ENCODE results near the gene PCED1B.
"Not testable (repeated sequence)": the region's sequence is repeated elsewhere in the genome, so short reads cannot be mapped to it uniquely, and the experiment has no call there.

Gene PCED1B, protein sequence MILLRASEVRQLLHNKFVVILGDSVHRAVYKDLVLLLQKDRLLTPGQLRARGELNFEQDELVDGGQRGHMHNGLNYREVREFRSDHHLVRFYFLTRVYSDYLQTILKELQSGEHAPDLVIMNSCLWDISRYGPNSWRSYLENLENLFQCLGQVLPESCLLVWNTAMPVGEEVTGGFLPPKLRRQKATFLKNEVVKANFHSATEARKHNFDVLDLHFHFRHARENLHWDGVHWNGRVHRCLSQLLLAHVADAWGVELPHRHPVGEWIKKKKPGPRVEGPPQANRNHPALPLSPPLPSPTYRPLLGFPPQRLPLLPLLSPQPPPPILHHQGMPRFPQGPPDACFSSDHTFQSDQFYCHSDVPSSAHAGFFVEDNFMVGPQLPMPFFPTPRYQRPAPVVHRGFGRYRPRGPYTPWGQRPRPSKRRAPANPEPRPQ

DNA sequence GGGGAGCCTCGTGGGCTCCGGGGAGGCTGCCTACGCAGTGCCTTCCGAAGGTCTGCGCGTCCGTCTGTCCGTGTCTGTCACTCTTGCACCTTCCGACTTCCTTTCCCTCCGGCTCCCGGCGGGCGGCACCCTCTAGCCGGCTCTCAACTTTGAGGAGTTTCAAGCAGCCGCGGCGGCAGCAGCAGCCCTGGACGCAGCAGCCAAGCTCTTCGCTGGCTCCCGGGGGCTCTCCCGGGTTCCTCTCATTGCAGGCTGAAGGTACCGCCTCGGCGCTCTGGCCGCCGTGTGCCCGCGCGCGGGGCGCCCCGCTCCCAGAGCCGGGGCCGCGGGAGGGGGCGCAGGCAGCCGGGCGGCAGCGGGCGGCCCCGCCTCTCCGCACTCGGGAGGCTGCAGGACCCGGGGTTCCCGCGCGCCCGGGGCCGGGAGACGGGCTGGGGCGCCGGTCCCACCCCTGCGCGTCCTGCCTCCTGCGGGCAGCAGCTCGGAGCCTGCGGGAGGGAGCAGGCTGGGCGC, at the start of gene PCED1B, which contains the start of gene AMIGO2:
Gene PCED1B (plus strand): TSS at position 154 of the 513 bp plus-strand sequence. CDS start 155,443 bp downstream, outside the sequence.
Gene AMIGO2 (minus strand): TSS at position 492 of the 513 bp plus-strand sequence. CDS start 957 bp downstream, outside the sequence.
- DNase-seq, result peak; percentile 64

DNA sequence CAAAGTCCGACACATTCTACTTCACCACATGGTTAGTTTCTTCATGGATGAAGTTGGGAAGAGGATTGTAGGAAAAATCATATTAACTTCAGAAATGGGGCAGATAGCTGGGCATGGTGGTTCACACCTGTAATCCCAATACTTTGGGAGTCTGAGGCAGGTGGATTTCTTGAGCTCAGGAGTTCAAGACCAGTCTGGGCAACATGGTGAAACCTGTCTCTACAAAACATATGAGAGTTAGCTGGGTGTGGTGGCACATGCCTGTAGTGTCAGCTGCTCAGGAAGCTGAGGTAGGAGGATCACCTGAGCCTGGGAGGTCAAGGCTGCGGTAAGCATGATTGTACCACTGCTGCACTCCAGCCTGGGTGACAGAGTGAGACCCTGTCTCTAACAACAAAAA, 49.5 kb upstream of the PCED1B start:
- no peak for DNase-seq

DNA sequence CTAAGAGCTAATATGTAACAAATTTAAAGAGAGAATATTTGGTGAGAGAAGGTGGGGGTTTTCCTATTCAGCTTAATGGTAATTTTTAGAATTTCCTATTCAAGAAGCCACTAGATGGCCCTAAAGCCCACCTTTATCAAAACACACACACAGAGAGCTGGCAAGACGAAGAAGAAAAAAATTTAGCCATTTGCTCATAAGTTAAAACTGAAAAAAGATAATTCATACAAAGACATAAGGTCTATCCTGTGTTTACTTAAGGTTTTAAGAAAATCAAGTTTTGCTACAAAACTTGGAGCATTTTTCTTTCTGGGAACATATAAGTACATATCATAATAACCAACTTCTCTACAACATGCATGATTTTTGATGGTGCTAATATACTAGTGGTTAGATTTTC, 46.8 kb upstream of the PCED1B start:
- DNase-seq, result peak; percentile 70

DNA sequence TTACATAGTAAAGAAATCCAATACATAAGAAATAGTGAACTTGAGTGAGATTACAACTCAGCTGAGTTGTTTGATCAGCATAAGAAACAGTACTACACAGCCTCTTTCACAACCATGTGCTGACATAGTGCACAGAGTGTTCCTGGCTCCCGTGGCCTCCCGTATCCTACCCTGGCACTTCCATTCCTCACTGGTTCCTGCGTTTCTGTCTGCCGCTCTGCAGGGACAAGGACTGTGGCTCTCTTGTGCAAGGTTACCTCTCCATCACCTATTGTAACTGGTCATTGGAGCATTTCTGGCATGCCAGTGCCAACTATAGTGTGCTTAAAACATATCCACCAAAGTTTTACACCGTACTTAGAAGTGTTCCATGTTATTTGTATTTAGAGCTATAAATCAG, 46.3 kb upstream of the PCED1B start:
- DNase-seq, result no peak

DNA sequence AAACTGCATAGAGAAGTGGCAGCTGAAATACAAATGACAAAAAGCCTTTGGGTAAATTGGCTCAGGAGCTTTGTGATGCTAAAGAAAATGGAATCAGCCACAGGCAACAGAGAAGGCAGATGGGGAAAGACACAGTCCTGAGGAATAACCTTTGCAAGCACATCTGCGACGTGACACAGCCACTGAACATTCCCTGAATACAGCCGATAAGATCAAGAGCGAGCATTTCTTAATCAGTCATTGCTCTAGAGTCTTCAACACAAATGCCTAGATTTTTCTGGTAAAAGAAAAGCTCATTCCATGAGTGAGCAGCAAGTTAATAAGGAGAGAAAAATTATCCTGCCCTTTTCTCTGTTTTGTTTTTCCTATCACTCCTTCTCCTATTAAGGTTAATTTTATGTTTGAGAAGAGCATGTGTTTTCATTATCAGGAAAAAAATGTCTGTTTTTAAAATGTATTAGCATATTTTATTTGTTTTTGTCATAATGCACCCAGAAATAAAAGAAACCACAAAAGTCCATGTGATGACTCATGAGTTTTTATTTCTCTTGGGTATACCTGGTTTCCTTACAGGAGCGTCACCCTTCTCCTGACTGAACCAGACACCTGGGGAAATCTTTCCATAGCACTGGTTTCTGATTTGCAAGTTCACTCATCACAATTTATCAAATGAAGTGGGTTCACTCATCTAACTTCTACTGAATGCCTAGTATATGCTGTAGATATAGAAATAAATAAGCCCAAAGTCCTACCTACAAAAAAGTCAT, 45.4 kb upstream of the PCED1B start:
- no peak for DNase-seq

DNA sequence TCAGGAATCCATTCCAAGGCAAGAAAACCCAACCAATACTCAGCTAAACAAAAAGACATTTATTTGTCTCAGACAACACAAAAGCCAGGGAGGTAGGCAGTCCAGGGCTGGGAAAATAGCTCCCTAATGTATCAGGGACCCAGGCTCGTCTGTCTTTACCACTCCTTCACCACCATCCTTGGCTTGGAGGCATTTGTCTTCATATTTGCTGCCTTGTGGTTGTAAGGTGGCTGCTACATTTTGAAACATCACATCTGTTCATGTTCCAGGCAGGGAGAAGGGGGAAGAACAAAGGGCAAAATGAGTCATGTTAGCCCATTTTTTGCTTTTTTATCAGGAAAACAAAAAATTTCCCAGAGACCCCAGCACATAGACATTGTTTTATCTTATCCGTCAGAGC, 44.8 kb upstream of the PCED1B start:
- no peak for DNase-seq

DNA sequence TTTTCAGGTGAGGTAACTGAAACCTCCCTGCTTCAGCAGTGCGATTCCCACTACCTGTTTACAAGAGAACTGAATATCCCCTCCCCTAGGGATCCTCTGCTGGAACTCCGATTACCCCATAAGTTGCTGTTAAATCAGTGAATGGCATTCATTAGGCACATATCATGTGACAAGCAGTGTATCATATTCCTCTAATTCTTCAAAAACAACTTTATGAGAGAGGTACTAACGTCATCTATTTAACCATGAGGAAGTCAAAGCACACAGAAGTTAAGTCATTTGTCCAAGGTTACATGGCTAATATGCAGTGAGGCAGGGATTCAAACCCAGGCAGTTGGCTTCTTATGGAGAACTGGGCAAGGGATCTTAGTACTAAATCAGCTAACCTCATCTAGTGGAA, 43.9 kb upstream of the PCED1B start:
- no peak for DNase-seq

DNA sequence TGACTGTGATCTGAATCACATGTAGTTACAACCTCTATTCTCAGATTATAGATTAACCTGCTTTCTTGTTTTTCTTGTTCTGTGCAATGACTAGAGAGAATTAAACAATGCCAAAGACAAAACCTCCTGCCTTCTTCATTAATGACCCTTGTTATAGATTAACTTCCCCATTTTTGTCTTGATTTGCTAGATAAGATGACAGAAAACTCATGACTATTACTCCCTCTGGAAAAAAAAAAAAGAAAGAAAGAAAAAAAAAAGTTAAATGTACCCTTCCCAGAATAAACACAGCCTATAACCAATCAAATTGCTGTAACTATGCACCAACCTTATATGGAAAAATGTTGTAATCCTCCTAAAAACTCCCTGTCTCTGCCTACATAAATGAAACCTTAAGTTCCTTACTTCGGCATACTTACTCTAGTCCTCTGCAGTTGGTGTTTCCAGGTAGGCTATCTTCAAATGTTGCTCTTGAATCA, 41.1 kb upstream of the PCED1B start:
- DNase-seq, result no peak

DNA sequence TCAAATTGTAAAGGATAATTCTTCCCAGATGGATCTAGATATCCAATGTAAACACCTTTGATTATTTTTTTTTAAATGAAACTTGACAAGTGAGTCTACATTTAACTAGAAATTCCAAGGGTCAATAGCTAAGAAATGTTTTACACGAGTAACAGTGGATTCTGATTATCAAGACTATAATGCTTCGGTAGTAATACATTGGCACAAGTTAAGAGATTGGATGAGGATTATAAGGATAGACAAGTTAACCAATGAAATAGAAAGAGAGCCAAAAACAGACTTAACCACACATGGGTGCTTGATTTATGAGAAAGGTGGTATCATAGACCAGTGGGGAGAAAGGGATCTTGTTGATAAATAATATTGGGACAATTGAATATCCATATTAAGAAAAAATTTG, 40.3 kb upstream of the PCED1B start:
- DNase-seq, result no peak

DNA sequence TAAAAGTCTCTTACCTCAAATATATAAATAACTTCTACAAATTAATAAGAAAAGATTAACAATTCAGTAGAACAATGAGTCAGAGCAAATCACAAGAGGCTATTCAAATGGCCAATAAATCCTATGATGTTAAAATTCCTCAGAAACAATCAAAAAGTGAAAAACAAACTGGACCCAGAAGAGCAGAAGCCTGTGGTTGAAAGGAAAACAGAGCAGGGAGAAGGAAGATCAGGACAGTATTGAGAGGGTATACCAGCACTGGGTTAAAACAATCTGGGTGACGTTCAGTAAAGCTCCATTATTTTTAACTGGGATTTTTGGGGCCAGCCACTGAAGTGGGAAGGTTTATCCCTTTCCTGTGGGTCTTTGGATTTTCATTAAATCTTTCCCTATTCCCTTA, 39.7 kb upstream of the PCED1B start:
- DNase-seq, result no peak

DNA sequence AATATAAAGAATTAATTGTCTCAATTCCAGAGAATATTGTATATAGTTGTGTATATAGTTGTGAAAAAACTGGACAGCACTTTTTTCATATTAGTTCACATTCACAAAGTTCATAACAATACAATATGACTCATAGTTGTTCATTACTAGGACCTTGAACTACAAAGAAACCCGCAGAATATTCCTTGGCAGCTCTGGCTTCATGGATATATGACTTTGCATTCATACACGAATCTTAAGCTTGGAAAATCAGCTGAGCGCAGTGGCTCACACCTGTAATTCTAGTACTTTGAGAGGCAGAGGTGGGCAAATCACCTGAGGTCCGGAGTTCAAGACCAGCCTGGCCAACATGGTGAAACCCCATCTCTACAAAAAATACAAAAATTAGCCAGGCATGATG, 38.1 kb upstream of the PCED1B start:
- DNase-seq, result no peak

DNA sequence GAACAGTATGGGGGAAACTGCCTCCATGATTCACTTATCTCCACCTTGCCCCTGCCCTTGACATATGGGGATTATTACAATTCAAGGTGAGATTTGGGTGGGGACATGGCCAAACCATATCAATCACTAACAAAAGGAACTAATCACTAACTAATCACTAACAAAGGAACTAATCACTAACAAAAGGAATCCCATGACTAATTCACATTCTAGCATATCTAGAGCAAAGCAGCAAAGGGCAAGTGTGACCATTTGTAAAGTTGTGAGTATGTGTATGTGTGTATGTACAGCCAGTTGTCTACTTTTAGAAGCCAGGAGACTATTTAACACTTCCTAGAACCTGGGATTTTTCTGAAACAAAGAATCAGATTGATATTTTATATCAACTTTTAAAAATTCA, 30.9 kb upstream of the PCED1B start:
- DNase-seq, result no peak

DNA sequence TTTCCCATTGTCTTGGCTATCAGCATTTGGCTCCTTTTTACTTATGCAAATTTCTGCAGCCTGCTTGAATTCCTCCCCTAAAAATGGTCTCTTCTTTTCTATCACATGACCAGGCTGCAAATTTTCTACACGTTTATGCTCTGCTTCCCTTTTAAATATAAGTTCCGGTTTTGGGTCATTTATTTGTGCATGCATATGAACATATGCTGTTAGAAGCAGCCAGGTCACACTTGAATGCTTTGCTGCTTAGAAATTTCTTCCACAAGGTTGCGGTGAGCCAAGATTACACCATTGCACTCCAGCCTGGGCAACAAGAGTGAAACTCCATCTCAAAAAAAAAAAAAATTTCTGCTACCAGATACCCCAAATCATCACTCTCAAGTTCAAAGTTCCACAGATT, 28.1 kb upstream of the PCED1B start:
- not testable (repeated sequence) for DNase-seq

DNA sequence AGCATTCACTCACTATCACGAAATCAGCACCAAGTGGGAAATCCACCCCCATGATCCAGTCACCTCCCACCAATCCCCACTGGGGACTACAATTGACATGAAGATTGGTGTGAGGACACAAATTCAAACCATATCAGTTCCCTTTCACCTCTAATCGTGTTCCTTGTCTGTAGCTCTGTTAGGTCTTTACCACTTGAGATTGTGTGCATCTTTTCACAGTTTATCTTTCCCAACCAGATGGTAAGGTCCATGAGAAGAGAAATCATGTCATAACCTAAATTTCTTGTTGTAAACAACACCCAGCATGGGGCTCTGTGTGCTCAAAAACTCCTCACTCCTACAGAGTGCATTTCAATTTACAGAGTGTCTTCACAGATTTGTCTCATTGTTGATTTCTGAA, 27.1 kb upstream of the PCED1B start:
- DNase-seq, result no peak

DNA sequence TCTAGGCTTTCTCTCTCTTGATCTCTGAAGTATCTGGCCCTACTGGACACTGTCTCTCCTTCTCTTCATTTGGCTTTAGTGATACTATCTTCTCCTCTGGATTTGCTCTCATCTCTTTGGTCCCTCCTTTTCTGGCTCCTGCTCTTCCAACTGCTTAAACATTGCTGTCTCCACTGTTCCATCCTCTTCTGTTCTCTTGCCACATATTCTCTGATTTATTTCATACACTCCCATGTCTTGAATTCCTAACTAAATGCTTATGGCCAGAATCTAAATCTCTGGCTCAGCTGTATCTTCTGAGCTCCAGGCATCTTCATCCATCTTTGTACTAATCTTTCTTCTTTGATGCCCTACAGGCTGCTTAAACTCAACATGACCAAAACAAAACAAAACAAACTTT, 25.5 kb upstream of the PCED1B start:
- DNase-seq, result no peak

DNA sequence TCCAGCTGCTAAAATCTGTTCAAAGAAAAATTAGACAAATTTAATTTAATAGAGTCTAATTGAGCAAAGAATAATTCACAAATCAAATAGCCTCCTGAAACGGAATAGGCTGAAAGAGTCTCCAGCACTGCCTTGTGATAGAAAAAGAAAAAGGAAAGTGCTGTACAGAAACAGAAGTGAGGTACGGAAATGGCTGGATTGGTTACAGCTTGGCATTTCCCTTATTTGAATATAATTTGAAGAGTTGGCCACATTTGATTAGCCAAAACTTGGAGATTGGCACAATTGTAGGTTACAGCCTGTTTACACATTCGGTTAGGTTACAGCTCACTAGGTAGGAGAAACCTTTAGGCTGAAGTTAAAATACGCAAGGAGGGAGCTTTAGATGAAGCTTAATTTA, 24.8 kb upstream of the PCED1B start:
- DNase-seq, result no peak

DNA sequence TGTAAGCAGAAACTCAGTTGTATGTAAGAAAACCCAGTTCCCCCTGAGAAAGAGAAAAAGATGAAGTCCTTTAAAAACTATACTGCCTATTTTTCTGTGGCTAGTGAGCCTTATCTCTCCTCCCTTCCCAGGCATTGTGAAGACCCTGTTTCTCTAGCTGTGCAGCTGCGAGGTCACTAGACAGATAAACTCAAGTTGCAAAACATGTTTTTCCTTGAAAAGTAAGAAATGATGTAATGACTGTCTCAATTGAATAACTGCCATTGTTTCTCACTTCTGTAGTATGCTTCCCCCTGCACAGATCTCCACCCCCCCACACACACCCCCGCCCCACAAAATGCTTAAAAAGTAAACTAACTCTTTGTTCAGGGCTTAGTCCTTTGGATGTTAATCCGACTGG, 23.6 kb upstream of the PCED1B start:
- not testable (repeated sequence) for DNase-seq

DNA sequence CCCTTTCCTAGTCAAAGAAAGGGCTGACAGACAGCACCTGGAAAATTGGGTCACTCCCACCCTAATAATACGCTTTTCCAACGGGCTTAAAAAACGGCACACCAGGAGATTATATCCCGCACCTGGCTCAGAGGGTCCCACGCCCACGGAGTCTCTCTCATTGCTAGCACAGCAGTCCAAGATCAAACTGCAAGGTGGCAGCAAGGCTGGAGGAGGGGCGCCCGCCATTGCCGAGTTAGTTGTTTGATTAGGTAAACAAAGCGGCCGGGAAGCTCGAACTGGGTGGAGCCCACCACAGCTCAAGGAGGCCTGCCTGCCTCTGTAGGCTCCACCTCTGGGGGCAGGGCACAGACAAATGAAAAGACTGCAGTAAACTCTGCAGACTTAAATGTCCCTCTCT, 22.5 kb upstream of the PCED1B start:
- not testable (repeated sequence) for DNase-seq

DNA sequence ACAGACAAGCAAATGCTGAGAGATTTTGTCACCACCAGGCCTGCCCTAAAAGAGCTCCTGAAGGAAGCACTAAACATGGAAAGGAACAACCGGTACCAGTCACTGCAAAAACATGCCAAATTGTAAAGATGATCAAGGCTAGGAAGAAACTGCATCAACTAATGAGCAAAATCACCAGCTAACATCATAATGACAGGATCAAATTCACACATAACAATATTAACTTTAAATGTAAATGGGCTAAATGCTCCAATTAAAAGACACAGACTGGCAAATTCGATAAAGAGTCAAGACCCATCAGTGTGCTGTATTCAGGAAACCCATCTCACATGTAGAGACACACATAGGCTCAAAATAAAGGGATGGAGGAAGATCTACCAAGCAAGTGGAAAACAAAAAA, 20.8 kb upstream of the PCED1B start:
- not testable (repeated sequence) for DNase-seq

DNA sequence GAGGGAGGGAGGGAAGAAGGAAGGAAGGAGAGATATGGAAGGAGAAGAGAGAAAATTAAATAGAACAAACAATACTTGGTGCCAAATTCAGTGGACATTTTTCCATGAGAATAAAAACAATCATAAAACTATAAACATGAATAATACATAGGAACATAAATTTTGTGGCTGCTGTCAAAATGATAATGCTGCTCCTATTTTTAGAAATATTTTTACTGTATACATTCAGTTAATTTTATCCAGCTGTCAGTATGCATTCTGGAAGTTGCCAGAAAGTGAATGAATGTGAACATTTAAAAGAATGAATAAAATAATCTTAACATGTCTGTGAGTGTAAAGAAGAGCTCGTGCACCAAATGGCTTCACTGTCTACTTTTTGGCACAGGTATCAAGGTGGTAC, 13.9 kb upstream of the PCED1B start:
- no peak for DNase-seq

DNA sequence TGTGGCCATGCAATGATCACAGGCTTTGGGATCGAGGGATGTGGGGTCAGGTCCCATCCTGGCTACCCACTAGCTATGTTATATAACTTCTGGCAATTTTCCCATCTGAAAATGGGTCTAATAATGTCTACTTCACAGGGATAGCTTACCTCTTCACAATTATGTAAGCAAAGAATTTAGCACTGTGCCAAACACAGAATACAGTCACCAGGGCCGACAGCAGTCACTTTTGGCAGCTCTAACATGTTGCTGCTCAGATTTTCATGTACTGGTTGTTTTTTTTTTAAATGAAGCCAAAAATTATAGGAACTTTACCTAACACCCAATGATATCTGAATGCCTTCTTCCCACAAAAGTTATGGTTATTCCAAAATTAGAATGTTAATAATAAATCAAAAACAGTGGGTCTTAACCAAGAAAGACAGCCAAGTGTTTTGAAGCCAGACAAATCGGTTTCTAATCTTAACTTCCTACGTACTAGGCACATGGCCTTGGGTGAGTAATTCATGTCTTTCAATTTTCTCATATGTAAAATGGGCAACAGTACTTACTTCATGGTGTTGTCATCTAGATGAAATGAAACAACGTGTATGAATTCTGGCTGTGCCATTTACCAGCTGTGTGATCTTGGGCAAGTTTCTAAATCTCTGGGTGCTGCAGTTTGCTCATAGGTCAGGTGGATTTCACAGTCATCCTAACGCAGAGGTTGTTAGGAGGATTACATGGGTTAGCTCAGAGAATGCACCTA, 13.0 kb upstream of the PCED1B start:
- DNase-seq, result no peak

DNA sequence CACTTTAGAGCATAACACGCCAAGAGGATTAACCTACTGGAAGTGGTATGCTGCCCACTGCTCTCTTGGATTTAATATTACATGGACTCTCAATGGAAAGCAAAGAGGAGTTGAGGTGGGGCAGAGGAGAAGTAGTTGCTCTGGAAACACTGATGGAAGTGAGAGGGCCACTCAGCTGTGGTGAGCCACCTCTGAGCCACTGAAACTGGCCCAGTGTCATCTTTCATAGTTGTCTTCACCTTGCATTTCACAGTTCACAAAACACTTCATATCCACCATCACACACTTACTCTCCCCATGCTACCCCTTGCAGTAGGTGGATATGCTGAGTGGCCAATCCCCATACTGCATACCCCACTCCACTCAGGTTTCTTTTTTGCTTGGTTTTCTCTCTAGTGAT, 12.2 kb upstream of the PCED1B start:
- DNase-seq, result no peak

All from CD4-positive, alpha-beta T cell treated with Interleukin-12 subunit alpha and Interleukin-12 subunit beta, for 1 hour (primary cell).